Measurements from ENCODE around the gene LIM2. TPM values are rescaled to one million over a fixed set of nuclear protein-coding genes. Genes with fewer than 3 reads are reported as not detected.
"Not testable (repeated sequence)": the region's sequence is repeated elsewhere in the genome, so short reads cannot be mapped to it uniquely, and the experiment has no call there.

LIM2 gene
- total and polyA plus RNA-seq, 7 donors: not detected

DNA sequence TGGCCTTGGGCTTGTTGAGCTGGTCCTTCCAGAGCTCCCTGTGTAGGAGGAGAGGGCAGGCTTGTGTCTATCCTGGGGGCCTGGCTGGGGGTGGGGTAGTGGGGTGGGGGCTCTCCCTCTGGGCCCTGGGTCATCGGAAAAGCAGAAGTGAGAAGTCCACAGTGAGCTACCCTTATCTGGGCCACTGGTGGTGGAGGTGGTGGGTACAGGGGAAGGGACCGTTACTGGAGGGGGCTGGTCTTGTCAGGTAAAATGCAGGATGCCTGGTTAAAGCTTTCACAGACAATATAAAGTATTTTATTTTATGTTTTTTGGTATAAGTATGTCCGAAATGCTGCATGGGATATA lies 30.0 kb upstream of the LIM2 start:
- Histone ChIP-seq H3K4me3 (no peak overlapping the region), H3K9me3 (no peaks in the 10 kb centered on the region), H3K27ac (no peak overlapping the region), H3K4me1 (no peaks in the 10 kb centered on the region), H3K27me3 (ENCODE audit: insufficient read depth in 3 of 3, low read length in 2 of 3) (peaks cover 0 to 12% (median 9%) of the 10 kb centered on the region in 3 donors), H3K36me3 (ENCODE audit: insufficient read depth in 1 of 2, low read depth in 1 of 2) (no peaks in the 10 kb centered on the region)
- DNase-seq: no peak
- 64 to 93% (median 73%) methylated on average over 3 of the region's 3 CpGs for WGBS, 3 donors
- intact Hi-C loops (cut with DNase I): no loop called here
- no peak for TF ChIP-seq CTCF (IDR thresholded peaks at IDR 0.05)
- no peak for ATAC-seq

DNA sequence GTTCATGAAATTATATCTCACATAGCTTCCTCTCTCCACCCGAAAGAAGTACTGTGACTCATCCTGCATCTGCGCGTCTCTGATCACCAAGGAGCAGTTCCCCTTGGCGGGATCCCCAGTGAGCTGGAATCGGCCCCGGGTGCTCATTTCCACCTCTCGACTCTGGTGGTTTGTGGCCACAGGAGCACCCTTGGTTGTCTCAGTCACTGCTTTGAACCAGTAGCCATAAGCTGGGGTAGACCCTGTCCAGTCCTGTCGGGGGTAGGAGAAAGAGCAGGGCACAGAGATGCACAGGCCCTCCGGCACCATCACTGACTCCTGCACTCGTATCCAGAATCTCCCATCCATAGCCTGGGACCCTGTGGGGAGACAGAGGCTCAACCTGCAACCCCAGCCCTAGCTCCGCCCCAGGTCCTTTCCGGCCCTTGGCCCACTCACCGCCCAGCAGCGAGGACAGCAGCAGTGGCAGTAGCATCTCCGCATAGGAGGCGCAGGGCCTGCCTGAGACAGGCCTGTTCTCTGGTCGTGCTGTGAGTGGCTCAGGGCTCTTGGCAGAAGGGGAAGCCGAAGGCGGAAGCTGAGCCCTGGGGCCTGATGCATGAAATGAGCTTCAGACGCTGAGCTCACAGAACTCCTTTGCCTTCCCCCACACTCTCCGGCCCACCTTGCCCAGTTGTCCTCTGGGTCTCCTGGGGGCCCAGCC lies 29.5 kb upstream of the LIM2 start, which contains the start of gene SIGLEC10:
Gene SIGLEC10 (minus strand): TSS at position 536 of the 703 bp plus-strand sequence. CDS start 61 bp downstream, at position 475.
- intact Hi-C loops (cut with DNase I): no loop called here
- H3K4me1 ChIP-seq: no peaks in the 10 kb centered on the region
- no peaks in the 10 kb centered on the region for H3K9me3 ChIP-seq
- no peak for ATAC-seq
- WGBS, 3 donors: 49 to 54% (median 51%) methylated on average over 19 to 21 of the region's 21 CpGs
- H3K27me3 ChIP-seq (ENCODE audit: insufficient read depth in 3 of 3, low read length in 2 of 3): peaks cover 0 to 12% (median 9%) of the 10 kb centered on the region in 3 donors
- TF ChIP-seq CTCF (IDR thresholded peaks at IDR 0.05): no peak
- H3K36me3 ChIP-seq (ENCODE audit: insufficient read depth in 1 of 2, low read depth in 1 of 2): no peaks in the 10 kb centered on the region
- H3K4me3 ChIP-seq: no peak within 1 kb of the TSS
- DNase-seq: peak in 1 of 2 donors; percentile 40
- no peak within 1 kb of the TSS for H3K27ac ChIP-seq

GRCh38 chr19:51416422-51416821 lies 28.6 kb upstream of the LIM2 start:
- H3K4me1 ChIP-seq; H3K27ac ChIP-seq; intact Hi-C loops (cut with DNase I); H3K9me3 ChIP-seq; ATAC-seq; H3K4me3 ChIP-seq; DNase-seq; H3K36me3 ChIP-seq (ENCODE audit: insufficient read depth in 1 of 2, low read depth in 1 of 2): not testable (repeated sequence)
- 66 to 75% (median 75%) methylated on average over 14 to 15 of the region's 15 CpGs for WGBS, 3 donors
- H3K27me3 ChIP-seq (ENCODE audit: insufficient read depth in 3 of 3, low read length in 2 of 3): peaks cover 0 to 10% (median 9%) of the 10 kb centered on the region in 3 donors

DNA sequence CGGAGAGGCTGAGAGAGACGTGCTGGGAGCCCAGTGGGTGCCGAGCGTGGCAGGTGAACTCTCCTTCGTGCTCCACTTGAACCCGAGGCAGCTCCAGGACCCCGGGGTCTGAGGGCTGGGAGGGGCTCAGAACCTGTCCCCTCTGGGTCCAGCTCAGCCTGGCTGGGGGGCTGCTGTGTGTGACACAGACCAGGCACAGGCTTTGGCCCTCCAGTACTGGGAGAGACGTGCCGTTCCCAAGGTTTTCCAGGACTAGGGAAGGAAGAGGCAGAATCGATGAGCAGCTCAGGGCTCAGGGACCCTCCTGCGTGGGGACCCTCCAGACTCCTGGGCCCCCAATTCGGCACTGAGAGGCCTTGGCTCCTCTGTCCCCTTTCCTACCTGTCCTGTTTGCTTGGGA lies 27.4 kb upstream of the LIM2 start:
- Histone ChIP-seq H3K4me3 (no peak overlapping the region), H3K27ac (no peak overlapping the region), H3K36me3 (ENCODE audit: insufficient read depth in 1 of 2, low read depth in 1 of 2) (no peaks in the 10 kb centered on the region), H3K4me1 (no peaks in the 10 kb centered on the region), H3K27me3 (ENCODE audit: insufficient read depth in 3 of 3, low read length in 2 of 3) (peaks cover 0 to 5% (median 3%) of the 10 kb centered on the region in 3 donors), H3K9me3 (no peaks in the 10 kb centered on the region)
- no peak for TF ChIP-seq CTCF (IDR thresholded peaks at IDR 0.05)
- intact Hi-C loops (cut with DNase I): no loop called here
- WGBS, 3 donors: 84 to 86% (median 85%) methylated on average over 11 to 12 of the region's 12 CpGs
- DNase-seq: no peak
- no peak for ATAC-seq

DNA sequence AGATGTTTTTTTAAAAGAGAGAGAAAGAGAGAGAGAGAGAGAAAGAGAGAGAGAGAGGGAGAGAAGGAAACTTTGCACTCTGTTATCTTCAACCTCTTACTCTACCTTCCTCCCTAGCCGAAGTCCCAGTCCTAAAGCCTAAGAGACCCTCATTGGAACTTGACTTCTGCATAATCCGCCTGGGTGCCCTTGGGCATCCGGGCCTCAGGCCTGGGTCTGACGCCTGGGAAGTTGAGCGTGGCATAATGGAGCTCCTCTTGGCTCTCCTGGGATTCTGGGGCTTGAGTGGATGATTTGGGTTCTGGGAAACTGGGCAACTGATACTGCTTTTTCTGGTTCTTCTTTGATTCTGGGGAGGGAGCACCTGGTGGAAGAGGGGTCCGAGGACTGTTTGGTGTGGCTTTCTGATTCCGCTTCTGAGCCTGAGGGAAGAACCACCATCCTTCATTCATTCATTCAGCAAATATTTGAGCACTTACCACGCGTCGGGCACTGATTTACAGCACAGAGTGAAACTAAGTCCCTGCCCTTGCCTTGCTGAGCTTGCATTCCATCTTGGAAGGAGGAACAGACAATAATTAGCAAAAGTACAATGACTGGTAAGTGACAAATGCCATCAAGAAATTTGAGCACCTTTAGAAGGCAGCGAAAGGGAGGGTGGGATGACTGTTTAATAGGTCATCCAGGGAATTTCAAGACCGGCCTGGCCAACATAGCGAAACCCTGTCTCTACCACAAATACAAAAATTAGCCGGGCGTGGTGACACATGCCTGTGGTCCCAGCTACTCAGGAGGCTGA lies 23.4 kb upstream of the LIM2 start:
- DNase-seq (no peak), ATAC-seq (no peak)
- no peak for TF ChIP-seq CTCF (IDR thresholded peaks at IDR 0.05)
- Histone ChIP-seq H3K27ac (no peak overlapping the region), H3K9me3 (peaks cover 2% of the 10 kb centered on the region), H3K27me3 (ENCODE audit: insufficient read depth in 3 of 3, low read length in 2 of 3) (no peaks in the 10 kb centered on the region), H3K4me3 (no peak overlapping the region), H3K4me1 (no peaks in the 10 kb centered on the region), H3K36me3 (ENCODE audit: insufficient read depth in 1 of 2, low read depth in 1 of 2) (no peaks in the 10 kb centered on the region)
- intact Hi-C loops (cut with DNase I): no loop called here
- WGBS, 3 donors: 85 to 93% (median 92%) methylated on average over 15 of the region's 15 CpGs

Measured in psoas muscle (tissue), 8 donors.